HG02973 (cell line): ENCODE results near the gene PTGER1.

Experiments used
- ATAC-seq: cut with Tn5 transposase; IDR thresholded peaks from one replicate; pipeline ENCODE4 v1.9.1; 2021; ENCODE audit warnings: moderate library complexity; ENCODE audit not compliant: unreplicated experiment

Gene PTGER1

DNA sequence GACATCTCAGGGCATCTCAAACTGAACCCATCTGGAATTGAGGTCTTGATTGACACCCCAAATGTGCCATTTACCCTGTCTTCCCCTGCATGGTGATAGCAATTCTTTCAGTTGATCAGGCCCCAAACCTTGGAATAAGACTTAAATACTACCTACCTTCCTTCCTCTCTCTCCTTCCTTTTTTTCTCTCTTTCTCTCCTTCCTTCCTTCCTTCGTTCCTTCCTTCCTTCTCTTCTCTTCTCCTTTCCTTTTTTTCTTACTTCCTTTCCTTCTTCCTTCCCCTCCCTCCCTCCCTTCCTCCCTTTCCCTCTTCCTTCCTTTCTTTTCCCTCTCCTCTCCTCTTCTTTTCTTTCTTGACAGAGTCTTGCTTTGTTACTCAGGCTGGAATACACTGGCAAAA, 28.1 kb upstream of the PTGER1 start:
- ATAC-seq = no peak

DNA sequence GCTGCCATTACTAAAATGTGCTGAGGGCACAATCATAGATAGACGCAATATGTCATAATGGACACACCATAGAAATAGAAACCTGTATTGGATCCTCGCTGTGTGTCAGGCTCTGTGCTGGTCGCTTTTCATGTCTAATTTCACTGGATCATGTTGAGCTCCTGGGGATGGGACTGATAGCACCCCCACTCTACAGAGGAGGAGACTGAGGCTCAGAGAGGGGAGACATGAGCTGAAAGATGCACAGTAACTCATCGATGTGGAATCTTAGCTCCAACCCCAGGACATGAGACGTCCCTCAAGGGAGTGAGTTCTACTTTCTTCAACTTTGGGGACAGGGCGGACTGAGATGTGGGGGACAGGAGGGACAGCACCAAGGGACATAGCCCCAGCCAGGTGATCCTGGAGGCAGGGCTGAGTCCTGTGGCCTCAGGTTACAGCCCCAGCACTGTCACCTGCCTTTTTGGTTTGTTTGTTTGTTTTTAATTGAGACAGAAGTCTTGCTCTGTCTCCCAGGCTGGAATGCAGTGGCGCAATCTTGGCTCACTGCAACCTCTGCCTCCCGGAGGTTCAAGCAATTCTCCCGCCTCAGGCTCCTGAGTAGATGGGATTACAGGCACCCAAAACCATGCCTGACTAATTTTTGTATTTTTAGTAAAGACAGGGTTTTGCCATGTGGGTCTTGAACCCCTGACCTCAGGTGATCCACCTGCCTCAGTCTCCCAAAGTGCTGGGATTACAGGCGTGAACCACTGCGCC, 27.4 kb upstream of the PTGER1 start:
- no peak for ATAC-seq

DNA sequence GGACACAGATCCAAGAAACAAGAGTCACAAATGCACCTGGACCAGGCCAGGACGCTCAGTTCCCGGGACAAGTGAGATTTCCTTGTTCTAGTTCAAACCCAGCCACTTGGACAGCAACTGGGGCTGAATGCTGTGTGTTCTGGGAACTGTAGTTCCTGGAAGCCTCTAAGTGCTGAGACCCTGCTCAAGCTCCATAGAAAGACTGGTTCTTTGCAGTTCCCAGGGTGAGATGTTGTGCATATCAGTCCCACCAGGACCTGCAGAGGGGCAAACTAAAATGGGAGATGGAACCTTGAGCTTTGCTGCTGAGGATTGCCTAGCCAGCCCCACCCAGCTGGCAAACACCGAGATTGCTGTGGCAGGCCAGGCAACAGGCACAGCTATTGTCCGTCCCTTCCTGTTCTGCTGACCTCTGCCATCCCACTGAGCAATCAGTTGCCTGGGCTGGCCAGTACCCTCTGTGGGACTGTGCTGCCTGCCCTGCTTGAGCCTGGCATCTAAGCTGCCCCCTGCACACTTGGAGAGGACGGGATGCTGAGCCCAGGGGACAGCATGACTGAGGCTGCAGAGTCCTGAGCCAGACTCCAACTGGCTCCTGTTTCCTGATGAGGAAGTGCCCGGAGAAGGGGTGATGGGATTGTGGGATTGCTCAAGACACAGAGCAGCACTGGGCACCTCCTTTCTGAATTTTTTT, 22.2 kb upstream of the PTGER1 start:
- no peak for ATAC-seq

DNA sequence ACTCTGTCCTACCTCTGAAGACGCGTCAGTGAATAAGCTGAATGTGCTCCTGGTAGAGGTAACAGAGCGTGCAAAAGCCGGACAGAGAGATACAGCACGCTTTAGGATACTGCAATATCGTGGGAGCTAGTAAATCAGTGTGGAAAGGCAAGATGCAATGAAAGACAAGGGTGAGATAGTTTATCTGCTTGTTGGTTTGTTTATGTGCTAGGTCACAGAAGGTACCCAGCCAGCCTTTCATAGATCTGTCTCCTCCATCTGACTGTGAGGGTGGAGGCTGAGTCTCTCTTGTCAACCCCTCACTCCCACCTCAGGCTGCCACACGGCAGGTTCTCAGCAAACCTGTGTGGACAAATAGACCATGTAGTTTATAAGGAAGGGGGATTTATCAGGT, 21.7 kb upstream of the PTGER1 start:
- ATAC-seq = no peak

DNA sequence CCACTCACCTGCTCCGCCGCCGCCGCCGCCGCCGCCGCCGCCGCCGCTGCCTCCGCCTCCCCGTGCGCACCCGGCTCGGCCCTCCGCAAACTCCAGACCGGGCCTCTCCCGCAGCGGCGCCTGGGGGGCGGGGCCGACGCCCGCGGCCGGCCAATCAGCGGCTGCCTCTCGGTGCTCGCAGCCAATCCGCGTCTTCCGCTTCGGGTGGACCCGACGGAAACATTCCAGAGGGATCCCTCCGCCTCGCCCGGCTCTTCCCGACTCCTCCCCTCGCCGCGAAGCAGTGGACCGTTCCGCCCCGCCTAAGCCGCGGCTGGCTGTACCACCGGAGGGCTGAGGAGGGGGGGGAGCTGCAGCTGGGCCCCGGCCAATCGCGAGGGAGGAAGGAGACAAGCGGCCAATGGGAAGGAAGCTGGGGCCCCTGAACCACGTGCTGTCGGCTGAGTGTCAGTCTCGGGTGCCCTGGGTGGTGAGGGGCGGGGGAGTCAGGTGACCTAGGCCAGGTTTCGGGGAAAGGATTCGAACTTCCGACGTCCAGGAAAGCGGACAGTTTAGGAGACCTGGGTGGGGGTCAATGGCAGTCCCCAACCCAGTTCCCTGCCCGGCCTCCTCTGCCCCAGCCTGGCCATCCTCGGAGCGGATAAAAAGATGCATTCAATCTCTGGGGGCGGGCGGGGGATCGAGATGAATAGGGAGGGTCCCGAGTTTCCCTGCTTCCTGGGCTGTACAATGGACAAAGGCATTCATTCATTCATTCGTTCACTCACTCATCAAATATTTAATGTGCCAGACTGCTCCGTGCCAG, 21.1 kb upstream of the PTGER1 start, which contains the start of gene GIPC1:
GIPC1 (minus strand) TSS at position 99 of the 805 bp plus-strand sequence. CDS start 13,151 bp downstream, outside the sequence.
- ATAC-seq = no peak

DNA sequence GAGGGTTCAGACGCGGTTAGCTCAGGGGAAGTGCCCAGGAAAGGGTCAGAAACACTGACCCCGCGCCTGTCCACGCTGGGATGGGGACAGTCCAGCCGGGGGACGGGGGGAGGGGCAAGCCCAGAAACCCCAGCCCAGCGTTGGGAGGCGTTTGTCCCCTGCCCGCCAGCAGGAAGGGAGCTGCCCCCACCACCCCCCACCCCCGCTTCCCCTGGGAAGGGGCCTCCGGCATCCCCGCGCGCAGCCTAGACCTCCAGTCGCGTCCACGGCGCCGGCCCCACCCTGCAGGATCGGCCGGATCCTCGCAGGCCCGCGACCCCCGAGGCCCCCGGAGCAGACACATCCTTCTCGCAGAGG, 20.5 kb upstream of the PTGER1 start:
- ATAC-seq = no peak

DNA sequence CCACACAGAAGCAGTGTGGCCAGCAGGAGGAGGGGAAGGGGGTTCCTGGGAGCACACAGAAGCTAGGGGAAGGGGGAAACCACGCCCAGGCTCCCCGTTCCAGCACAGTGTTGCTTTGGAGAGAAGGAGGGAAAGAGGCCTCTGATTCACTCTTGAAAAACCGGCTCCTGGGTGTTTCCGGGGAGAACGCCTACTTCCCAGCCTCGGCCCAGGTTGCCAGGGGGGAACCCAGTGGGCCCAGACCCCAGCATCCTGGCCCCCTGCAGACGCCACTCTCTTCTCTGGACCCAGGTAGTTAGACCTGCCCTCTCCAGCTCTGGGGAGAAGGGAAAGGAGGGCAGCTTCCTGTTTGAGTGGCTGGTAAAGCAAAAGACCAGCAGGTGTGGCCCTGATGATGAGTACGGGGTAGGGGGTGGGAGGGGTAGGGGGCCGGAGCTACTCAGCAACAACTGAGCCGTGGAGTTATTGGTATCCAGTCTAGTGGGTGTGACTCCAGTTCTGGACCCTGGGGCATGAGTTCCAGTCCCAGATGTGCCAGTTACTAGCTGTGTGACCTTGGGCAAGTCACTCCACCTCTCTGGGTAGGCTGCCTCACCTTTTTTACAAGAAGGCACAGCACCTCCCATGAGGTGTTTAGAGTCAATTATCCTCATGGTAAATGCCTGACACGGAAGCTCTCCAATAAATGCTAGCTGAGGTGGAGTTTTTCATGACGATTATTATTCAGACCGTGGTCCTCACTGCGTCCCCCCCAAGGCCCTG, 19.9 kb upstream of the PTGER1 start:
- ATAC-seq = no peak

DNA sequence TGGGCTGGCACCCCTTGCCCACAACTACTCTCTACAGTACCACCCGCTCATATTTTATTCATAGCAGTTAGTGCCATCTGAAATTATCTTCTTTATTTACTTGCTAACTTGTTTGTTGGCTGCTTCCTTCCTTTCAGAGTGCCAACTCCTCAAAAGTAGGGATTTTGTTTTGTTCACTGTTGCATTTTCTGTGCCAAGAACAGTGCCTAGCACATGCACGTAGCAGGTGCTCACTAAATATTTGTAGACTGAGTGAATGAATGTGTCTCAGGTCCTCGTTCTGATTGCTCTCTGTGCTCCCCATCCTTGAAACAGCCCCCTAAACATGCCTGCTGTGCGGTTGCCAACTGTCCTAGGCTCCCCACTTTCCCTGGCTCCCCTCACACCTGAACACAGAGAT, 19.3 kb upstream of the PTGER1 start:
- ATAC-seq = no peak

DNA sequence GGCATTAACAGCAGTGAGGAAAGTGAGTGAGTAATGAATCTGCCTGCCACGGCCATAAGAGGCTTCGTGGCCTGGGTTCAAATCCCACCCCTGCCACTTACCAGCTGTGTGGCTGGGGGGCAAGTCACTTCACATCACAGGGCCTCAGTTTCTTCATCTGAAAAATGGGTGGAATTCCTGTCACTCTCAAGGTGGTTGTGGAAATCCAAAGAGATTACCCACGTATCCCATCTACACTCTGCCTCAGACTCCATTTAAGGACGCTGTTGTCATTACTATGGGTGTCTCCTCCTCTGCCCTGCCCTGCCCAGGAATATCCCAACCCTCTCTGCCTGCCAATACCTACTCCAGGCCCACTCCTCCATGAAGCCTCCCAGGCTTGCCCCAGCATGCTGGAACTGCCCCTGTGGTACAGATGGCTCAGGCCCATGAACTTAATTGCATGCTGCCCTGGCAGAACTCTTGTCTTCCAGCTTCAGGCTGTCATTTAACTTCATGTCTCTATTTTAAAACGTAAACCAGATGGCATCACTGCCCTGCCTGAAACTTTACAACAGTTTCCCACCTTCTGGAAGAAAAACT, 17.7 kb upstream of the PTGER1 start:
- ATAC-seq = no peak

DNA sequence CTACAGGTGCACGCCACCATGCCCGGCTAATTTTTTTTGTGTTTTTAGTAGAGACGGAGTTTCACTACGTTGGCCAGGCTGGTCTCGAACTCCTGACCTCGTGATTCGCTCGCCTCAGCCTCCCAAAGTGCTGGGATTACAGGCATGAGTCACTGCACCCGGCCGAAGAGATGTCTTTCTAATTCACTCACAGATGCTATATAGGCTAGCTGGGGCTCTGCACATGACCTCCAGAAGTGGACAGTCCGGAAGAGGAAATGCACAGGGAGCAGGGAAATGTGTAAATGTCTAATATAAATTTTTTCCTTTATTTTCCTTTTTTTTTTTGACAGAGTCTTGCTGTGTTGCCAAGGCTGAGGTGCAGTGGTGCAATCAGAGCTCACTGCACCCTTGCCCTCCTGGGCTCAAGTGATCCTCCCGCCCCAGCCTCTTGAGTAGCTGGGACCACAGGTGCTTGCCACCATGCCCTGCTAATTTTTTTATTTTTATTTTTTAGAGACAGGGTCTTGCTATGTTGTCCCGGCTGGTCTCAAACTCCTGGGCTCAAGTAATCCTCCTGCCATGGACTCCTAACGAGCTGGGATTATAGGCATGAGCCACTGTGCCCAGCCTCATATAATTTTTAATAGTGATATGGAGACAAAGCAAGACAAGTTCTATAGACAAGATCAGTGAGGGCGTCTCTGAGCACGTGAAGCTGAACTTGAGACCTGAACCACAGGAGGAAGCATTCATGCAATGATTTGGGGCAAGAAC, 12.4 kb upstream of the PTGER1 start:
- ATAC-seq = no peak

DNA sequence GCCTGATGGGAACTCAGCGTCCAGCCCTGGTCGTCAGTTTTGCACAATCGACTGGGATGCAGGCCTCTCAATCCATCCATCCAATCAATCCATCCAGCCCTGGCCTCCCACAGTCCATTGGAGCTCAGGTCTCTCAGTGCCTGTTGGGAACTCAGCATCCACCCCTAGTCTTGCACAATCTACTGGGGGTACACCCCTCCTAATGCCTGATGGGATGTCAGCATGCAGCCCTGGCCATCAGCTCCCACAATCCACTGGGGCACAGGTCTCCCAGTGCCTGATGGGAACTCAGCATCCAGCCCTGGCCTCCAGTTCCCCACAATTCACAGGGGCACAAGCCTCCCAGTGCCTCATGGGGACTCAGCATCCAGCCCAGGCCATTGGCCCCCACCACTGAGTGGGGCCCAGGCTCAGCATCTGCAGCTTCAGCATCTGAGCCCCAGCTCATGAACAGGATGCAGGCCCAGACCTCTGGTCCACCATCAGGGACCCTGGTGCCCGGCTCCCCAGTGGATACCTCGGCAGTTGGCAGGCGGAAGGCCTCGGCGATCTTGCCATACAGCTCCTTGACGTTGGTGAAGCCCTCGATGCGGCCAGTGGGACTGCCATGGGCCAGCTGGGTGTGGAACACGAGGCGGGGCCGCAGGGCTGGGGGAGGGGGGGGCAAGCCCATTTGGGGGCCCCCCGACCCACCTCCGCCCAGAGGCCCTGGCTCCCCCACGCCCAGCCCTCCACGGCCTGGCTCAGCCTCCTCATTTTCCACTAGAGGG, 7.2 kb upstream of the PTGER1 start:
- ATAC-seq = no peak

DNA sequence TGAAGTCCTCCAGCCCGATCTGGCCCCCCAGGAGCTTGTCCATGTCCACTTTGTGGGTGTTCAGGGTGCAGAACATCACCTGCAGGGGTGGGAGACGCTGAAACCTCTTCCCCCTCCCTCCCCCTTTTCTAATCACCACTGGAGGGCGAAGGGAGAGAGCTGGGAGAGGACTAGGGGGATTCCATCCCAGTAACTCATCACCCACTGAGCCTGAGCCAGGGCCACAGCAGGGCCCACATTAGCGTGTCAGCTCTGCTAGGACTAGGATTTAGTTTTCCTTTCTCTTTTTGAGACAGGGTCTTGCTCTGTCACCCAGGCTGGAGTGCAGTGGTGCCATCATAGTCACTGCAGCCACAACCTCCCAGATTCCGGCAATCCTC, 5.5 kb upstream of the PTGER1 start:
- ATAC-seq = no peak

DNA sequence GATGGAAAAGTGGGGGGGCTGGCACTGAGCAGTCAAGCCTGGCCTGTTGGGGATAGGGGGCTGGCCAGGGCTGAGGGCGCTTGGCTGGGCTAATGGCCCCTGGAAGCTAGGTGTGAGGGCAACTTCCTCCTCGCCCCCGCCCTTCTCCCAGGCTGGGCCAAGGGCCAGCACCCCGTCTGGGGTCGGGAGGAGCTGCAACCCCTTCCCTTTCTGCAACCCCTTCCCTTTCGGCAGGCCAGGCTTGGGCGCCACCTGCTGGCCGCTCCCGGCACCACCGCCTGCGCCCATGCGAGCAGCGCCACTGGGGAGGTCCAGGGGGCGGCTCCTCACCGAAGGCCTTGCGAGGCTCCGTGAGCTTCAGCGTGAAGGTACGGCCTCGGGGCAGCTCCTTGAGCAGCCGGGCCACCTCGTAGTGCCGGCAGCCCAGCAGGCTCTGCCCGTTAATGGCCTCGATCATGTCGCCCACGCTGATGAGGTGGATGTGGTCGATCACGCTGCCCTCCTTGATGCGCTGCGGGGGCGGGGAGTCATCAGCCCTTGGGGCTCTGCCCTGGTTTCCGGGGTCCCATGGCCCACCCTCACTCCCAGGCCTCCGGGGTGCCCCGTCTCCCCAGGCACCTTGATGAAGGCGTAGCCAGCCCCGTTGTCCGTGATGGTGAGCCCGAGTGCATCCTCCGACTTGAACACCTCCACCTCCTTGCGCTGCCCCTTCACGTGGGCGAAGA, 5.0 kb upstream of the PTGER1 start:
- no peak for ATAC-seq

DNA sequence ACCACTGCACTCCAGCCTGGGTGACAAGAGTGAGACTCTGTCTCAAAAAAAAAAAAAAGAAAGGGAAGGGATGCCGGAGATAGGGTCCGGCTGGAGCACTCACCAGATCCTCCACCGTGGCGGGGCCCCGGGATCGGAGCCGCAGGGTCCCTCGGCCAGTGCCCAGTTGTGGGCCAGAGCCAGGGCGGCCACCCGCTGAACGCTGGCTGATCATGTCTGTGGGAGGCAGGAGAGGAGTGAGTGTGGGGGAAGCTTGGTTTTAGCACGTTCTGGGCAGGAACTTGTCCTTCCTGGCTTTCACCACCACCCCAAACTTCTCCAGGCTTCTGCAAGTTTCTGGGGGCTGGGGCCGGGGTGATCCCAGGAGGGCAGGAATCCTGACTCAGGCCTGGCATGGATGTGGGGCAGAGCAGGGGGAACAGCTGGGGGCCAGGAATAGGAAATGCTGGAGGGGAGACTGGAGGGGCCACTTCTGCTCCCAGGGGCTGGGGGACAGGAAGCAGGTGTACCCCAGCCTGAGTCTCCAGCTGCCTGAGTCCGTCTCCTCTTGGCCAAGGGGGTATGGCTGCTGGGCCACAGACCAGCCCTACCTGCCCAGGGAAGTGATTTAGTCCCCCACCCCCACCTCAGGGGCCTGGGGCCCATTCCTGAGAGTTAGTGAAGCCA, 4.3 kb upstream of the PTGER1 start:
- ATAC-seq = no peak

DNA sequence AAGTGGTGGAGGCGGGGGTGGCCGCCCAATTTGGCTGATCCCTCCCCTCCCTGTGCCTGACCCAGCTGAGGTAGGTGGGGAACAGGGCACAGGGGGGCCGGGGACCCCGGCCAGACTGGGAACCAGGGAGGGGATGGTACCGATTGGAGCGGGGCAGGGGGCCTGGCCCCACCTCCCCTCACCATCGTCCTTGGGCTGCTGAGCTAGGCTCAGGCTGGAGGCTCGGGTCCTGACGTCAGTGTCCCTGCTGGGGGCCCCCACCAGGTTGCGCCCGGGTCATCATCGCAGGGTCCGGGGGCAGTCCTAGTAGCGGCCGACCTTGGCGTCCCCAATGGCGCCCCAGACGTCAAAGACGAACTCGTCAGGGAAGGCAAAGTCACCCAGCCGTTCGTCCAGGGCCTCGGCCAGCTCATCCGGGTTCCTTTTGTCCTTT, 3.0 kb upstream of the PTGER1 start:
- ATAC-seq = no peak

DNA sequence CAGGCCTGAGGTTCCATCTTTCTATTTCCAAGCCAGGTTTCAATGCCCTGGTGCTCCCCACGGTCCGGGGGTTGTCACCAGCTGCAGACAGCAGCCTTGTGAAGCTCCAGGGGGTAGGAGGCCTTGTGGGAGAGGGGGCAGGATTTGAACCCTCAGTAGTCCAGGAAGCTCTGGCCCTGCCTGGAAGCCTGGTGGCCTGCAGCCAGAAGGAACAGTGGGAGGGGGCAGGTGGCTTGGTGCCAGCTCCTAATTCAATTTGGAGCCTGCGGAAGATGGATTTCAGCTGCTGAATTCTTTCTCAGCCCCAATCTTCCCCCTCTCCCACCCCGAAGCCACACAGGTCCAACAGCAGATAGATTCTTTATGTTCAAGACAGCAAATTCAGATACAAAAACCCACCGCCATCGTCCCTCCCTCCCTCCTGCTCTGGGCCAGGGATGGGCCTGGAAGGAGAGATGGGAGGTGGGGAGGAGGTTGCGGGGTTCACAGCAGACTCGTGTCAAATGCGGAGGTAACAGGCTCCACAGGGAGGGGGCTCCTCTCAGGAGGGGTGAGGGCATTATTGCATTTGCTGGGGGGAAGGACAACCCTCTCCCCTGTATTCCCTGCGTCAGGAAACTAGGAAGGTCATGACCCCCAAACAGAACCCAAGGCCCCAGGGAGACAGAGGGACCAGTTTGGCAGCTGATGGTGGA, 2.4 kb upstream of the PTGER1 start:
- no peak for ATAC-seq

DNA sequence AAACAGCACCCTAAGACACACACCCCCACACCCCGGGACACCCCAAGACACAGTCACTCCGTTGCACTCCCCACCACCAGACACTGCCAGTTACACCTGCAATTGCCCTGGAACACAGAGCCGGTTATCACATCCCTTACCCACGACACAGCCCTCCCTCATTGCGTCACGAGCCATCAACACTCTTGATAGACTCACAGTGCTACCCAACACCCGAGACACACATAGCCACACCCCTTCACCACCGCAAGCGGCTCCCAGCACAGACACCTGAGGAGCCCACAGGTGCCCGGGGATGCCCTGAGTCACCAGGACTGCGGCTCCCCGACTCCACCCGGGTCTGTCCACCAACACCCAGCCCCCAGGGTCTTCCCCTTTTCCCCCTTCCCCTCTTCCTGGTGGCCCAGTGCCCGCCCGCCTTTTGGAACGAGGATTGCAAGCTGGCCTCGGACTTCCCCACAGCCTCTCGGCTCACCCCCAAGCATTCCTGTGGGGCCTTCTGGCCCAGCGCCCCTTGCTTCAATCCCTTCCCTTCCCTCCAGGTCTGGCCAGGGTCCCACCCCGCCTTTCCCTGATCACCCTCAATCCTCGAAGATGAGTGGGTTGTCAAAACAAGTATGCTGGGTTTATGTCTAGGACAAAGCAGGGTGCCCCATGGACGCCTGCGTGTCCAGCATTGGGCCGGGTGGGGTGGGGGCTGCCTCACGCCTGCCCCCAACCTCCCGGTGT, 1.7 kb upstream of the PTGER1 start:
- no peak for ATAC-seq
